ENCODE measurements around the gene USF3. TPM values are rescaled to one million over a fixed set of nuclear protein-coding genes. Genes with fewer than 3 reads are reported as not detected.

The USF3 gene
- total and polyA plus RNA-seq, 2 of the 8 experiments (the other 6 are each of a cell fraction or from before 2014, with no cell fraction given), result 9.6 to 18.5 TPM

DNA sequence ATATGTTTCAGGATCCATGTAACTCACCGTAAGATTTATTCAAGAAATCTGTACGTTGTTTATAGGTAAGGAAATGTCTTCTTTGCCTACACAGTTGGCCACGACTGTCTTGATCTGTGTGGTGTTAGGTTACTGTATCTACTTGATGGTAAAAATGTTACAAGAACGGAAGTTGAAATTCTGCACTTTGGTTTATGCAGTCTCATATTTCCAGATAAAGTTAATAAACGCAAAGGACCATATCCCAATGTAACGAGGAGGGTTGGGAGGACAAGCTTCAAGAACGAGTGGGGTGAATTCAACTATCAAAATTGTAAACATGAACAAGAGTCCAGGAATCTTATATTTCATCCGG is 1.0 kb downstream of the USF3 start:
- H3K9ac ChIP-seq (replicated peaks in 1 of 4; ENCODE audit: extremely low read depth in 1 of 4, low read depth in 3 of 4, low read length in 3 of 4), result peak overlapping the region in 1 of 4 experiments; percentile 81; a peak in 3 of 7 replicates
- H2BK20ac ChIP-seq (ENCODE audit: low read length), result no peak overlapping the region
- POLR2A ChIA-PET (ENCODE audit: partially characterized antibody), result interaction anchor here (1.2 kb wide), 1 partner anchor 47 kb away, joined by 4 read pairs; no protein-coding TSS in a partner anchor
- no peak overlapping the region for H3K23ac ChIP-seq (ENCODE audit: insufficient read length)
- H3K23me2 ChIP-seq (ENCODE audit: low read depth, low read length), result peaks cover 12% of the 10 kb centered on the region
- H3K56ac ChIP-seq (replicated peaks; ENCODE audit: insufficient read length, low read depth, low read length), result no peak overlapping the region
- H3K4ac ChIP-seq (replicated peaks; ENCODE audit: insufficient read length, low read depth, low read length), result peak overlapping the region; percentile 60
- no peak overlapping the region for H2BK12ac ChIP-seq (ENCODE audit: low read depth, low read length)
- FAIRE-seq (no peak), DNase-seq (ENCODE audit: low read depth in 1 of 2, low spot score in 2 of 2) (no peak)
- peaks cover under 1% of the 10 kb centered on the region; the same call in 1 of the 2 replicates for H3K79me1 ChIP-seq (ENCODE audit: low read depth, low read length)
- no peak overlapping the region for H2BK15ac ChIP-seq (ENCODE audit: low read length)
- peaks cover 0 to 49% of the 10 kb centered on the region in 2 experiments; a peak in 2 of 4 replicates for H3K79me2 ChIP-seq (ENCODE audit: control insufficient read depth in 1 of 2, insufficient read depth in 2 of 2, low read length in 2 of 2)
- H4K91ac ChIP-seq (replicated peaks; ENCODE audit: insufficient read length, low read length), result no peak overlapping the region
- H3K36me3 ChIP-seq (ENCODE audit: control insufficient read depth in 2 of 4, insufficient read depth in 4 of 4, low read length in 3 of 4), result no peaks in the 10 kb centered on the region
- no peak overlapping the region for H2BK120ac ChIP-seq (replicated peaks; ENCODE audit: low read depth, low read length)
- H3K27ac ChIP-seq (ENCODE audit: low read depth, low read length), result no peak overlapping the region
- H3K14ac ChIP-seq (ENCODE audit: insufficient read length), result no peak overlapping the region
- H2BK5ac ChIP-seq (ENCODE audit: low read depth, low read length), result no peak overlapping the region
- no peak overlapping the region for H2AK5ac ChIP-seq (ENCODE audit: low read depth, low read length)
- no peak overlapping the region for H2AFZ ChIP-seq (ENCODE audit: low read length)
- H3K27me3 ChIP-seq (replicated peaks in 1 of 4; ENCODE audit: control insufficient read depth in 3 of 4, extremely low read depth in 1 of 4, insufficient read depth in 3 of 4, low read length in 3 of 4), result no peaks in the 10 kb centered on the region
- 45% methylated on average over 8 of the region's 8 CpGs; no CpG with 5 or more reads in 1 of the 2 experiments for WGBS, 2 experiments (ENCODE audit: extremely low coverage in 1 of 2, insufficient coverage in 1 of 2, insufficient read length in 1 of 2, insufficient replicate concordance in 2 of 2, low coverage in 1 of 2, low lambda C conversion rate in 2 of 2, missing lambda C conversion rate in 1 of 2)
- peaks cover 0 to under 1% of the 10 kb centered on the region in 2 experiments for H4K20me1 ChIP-seq (replicated peaks in 1 of 2; ENCODE audit: control insufficient read depth in 1 of 2, insufficient read depth in 2 of 2, low read length in 2 of 2)
- peaks cover 0 to 11% (median 0%) of the 10 kb centered on the region in 4 experiments; a peak in 5 of 7 replicates for H3K4me1 ChIP-seq (replicated peaks in 1 of 4; ENCODE audit: control insufficient read depth in 3 of 4, insufficient read depth in 4 of 4, low read length in 3 of 4)
- CTCF ChIA-PET (ENCODE audit: partially characterized antibody), result interaction anchor here (0.7 to 1.8 kb wide), 2 partner anchors 41 to 50 kb away, joined by 3 to 5 read pairs; no protein-coding TSS in a partner anchor
- H3K4me2 ChIP-seq (ENCODE audit: insufficient read depth in 1 of 2, low read depth in 2 of 2, low read length in 2 of 2), result peak overlapping the region; percentile 72 to 84
- no peak overlapping the region for H4K8ac ChIP-seq (ENCODE audit: extremely low read depth, insufficient read depth, low read length)
- H3K4me3 ChIP-seq (ENCODE audit: extremely low read depth in 1 of 4, insufficient read depth in 2 of 4, low read depth in 3 of 4, low read length in 4 of 4), result peak overlapping the region; percentile 72 to 78 (median 76)
- no peak overlapping the region for H4K5ac ChIP-seq (ENCODE audit: insufficient read length, low read depth, low read length)
- H3K18ac ChIP-seq (ENCODE audit: extremely low read depth, low read length), result no peak overlapping the region
- H3K9me3 ChIP-seq (ENCODE audit: insufficient read depth in 2 of 2, low read depth in 1 of 2, low read length in 1 of 2), result no peaks in the 10 kb centered on the region
- TF ChIP-seq CHD1 (IDR thresholded peaks at IDR 0.05; ENCODE audit: low read depth, low read length), result no peak
- no peak for TF ChIP-seq CBX5 (IDR thresholded peaks at IDR 0.05; ENCODE audit: low read depth, low read length)
- TF ChIP-seq TAF7 (optimal IDR thresholded peaks at IDR 0.05; ENCODE audit: borderline replicate concordance, low read depth, low read length), result no peak
- TF ChIP-seq SIX5 (IDR thresholded peaks at IDR 0.05; ENCODE audit: low read depth, low read length), result no peak
- no peak for TF ChIP-seq E2F6 (IDR thresholded peaks at IDR 0.05)
- no peak for TF ChIP-seq EP300 (IDR thresholded peaks at IDR 0.05; ENCODE audit: borderline replicate concordance in 1 of 2, low read depth in 2 of 2, low read length in 2 of 2)
- TF ChIP-seq JUND (IDR thresholded peaks at IDR 0.05; ENCODE audit: low read length), result no peak
- no peak for TF ChIP-seq RFX5 (IDR thresholded peaks at IDR 0.05; ENCODE audit: borderline replicate concordance, low read depth, low read length)
- no peak for TF ChIP-seq HDAC6 (IDR thresholded peaks at IDR 0.05; ENCODE audit: low read depth, low read length)
- TF ChIP-seq BACH1 (IDR thresholded peaks at IDR 0.05; ENCODE audit: low read length), result no peak
- no peak for TF ChIP-seq SP4 (IDR thresholded peaks at IDR 0.05; ENCODE audit: low read length)
- no peak for TF ChIP-seq CHD2 (IDR thresholded peaks at IDR 0.05; ENCODE audit: low read length)

All from H1 (cell line).